ENCODE data around the gene GLDC.

The GLDC gene

DNA sequence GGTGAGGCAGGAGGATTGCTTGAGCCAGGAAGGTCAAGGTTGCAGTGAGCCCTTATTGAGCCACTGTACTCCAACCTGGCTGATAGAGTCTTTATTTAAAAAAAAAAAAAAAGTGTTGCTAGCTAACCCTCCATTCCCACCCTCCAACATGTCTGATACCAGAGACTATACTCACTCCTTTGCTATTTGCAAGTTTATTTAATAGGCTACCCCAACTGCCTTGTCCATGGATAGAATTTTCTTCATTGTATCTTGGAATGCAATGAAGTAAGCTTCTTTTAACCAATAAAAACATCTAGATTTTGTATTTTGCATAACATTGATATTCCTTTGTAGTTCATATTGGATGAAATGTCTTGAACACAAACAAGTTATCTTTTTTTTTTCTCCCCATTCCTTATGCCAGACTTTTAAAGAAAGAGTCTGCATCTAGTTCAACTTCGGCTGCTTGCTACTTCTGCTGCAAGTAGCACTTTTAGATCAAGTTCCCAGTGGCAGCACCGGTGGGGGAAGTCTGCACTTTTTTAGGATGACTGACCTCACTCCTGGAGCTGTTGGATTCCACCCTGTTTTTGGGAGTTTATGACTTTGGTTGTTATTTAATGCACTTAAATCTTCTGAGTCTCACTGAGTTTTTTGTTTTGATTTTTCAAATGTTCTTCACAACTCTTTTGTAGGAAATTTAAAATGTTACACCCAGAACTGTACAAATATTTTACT is 120.0 kb downstream of the GLDC start:
- no CpG with 5 or more reads among the region's 2 CpGs for WGBS (ENCODE audit: insufficient coverage, insufficient read length)
- Histone ChIP-seq H3K4me1 (ENCODE audit: control insufficient read depth, insufficient read depth, low read length) (no peaks in the 10 kb centered on the region), H3K27ac (ENCODE audit: low read length) (no peak overlapping the region), H3K9me3 (ENCODE audit: control insufficient read depth, insufficient read depth, low read length) (no peaks in the 10 kb centered on the region), H3K36me3 (ENCODE audit: control insufficient read depth, insufficient read depth, low read length) (no peaks in the 10 kb centered on the region), H3K4me3 (ENCODE audit: low read length) (no peak overlapping the region), H3K27me3 (ENCODE audit: control insufficient read depth, insufficient read depth, low read length) (no peaks in the 10 kb centered on the region; the same call in 1 of the 2 replicates)
- no peak for DNase-seq (ENCODE audit: low read depth, low spot score)

- no peak overlapping the region for H3K4me3 ChIP-seq (ENCODE audit: low read length)
- no peaks in the 10 kb centered on the region for H3K4me1 ChIP-seq (ENCODE audit: control insufficient read depth, insufficient read depth, low read length)
- H3K36me3 ChIP-seq (ENCODE audit: control insufficient read depth, insufficient read depth, low read length), result no peaks in the 10 kb centered on the region
- no peaks in the 10 kb centered on the region for H3K27me3 ChIP-seq (ENCODE audit: control insufficient read depth, insufficient read depth, low read length)
- WGBS (ENCODE audit: insufficient coverage, insufficient read length), result 100% methylated on average over 1 of the region's 4 CpGs
- H3K27ac ChIP-seq (ENCODE audit: low read length), result no peak overlapping the region
- H3K9me3 ChIP-seq (ENCODE audit: control insufficient read depth, insufficient read depth, low read length), result no peaks in the 10 kb centered on the region
- DNase-seq (ENCODE audit: low read depth, low spot score), result no peak
Measured at GRCh38 chr9:6522263-6522662, 123.3 kb downstream of the GLDC start.

GRCh38 chr9:6512085-6512657 is 133.4 kb downstream of the GLDC start:
- no CpG with 5 or more reads among the region's 3 CpGs for WGBS (ENCODE audit: insufficient coverage, insufficient read length)
- no peaks in the 10 kb centered on the region for H3K36me3 ChIP-seq (ENCODE audit: control insufficient read depth, insufficient read depth, low read length)
- no peak overlapping the region for H3K27ac ChIP-seq (ENCODE audit: low read length)
- no peaks in the 10 kb centered on the region for H3K27me3 ChIP-seq (ENCODE audit: control insufficient read depth, insufficient read depth, low read length)
- no peaks in the 10 kb centered on the region; the same call in 1 of the 2 replicates for H3K9me3 ChIP-seq (ENCODE audit: control insufficient read depth, insufficient read depth, low read length)
- H3K4me3 ChIP-seq (ENCODE audit: low read length), result no peak overlapping the region
- DNase-seq (ENCODE audit: low read depth, low spot score), result no peak
- no peaks in the 10 kb centered on the region for H3K4me1 ChIP-seq (ENCODE audit: control insufficient read depth, insufficient read depth, low read length)

DNA sequence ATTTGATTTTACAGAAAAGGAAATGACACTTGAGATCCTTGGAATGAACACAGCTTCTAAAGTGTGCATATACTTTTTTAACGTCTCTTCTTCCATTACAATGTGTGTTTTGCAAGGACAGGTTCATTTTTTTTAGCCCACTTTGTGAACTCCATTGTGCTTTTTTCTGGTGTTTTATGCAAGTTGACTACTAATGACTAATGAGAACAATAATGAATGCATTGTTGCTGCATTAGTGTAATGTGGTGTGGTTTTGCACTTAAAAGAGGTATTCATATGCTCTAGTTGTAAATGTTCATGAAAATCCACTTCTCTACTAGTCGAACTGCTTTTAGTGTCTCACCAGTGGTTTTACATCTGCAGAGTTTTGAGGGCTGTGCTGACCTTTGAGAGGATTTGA is 139.0 kb downstream of the GLDC start:
- H3K4me1 ChIP-seq (ENCODE audit: control insufficient read depth, insufficient read depth, low read length), result no peaks in the 10 kb centered on the region
- no peak for DNase-seq (ENCODE audit: low read depth, low spot score)
- no peaks in the 10 kb centered on the region; the same call in 1 of the 2 replicates for H3K36me3 ChIP-seq (ENCODE audit: control insufficient read depth, insufficient read depth, low read length)
- WGBS (ENCODE audit: insufficient coverage, insufficient read length), result no CpG with 5 or more reads among the region's 2 CpGs
- H3K27ac ChIP-seq (ENCODE audit: low read length), result no peak overlapping the region
- no peaks in the 10 kb centered on the region for H3K9me3 ChIP-seq (ENCODE audit: control insufficient read depth, insufficient read depth, low read length)
- H3K27me3 ChIP-seq (ENCODE audit: control insufficient read depth, insufficient read depth, low read length), result no peaks in the 10 kb centered on the region
- H3K4me3 ChIP-seq (ENCODE audit: low read length), result no peak overlapping the region

DNA sequence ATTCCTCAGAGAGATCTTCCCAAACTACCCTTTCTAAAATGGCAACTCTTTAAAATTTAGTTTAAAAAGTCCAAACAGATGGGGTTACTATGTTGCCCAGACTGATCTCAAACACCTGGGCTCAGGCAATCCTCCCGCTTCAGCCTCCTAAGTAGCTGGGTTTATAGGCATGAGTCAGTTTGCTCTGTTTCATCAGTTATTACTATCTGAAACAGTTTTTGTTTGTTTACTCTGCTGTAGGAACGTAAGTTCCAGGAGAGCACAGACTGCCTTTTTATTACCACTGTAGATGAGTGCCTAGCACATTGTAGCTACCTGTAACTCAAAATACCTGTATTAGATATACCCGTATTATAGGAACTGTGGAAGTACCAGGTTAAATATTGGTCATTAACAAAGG is 143.1 kb downstream of the GLDC start:
- Histone ChIP-seq H3K27me3 (ENCODE audit: control insufficient read depth, insufficient read depth, low read length) (no peaks in the 10 kb centered on the region), H3K27ac (ENCODE audit: low read length) (no peak overlapping the region), H3K9me3 (ENCODE audit: control insufficient read depth, insufficient read depth, low read length) (no peaks in the 10 kb centered on the region), H3K4me3 (ENCODE audit: low read length) (no peak overlapping the region), H3K4me1 (ENCODE audit: control insufficient read depth, insufficient read depth, low read length) (no peaks in the 10 kb centered on the region), H3K36me3 (ENCODE audit: control insufficient read depth, insufficient read depth, low read length) (peaks cover 4% of the 10 kb centered on the region; the same call in 1 of the 2 replicates)
- no peak for DNase-seq (ENCODE audit: low read depth, low spot score)
- WGBS (ENCODE audit: insufficient coverage, insufficient read length), result no CpG with 5 or more reads among the region's 3 CpGs

DNA sequence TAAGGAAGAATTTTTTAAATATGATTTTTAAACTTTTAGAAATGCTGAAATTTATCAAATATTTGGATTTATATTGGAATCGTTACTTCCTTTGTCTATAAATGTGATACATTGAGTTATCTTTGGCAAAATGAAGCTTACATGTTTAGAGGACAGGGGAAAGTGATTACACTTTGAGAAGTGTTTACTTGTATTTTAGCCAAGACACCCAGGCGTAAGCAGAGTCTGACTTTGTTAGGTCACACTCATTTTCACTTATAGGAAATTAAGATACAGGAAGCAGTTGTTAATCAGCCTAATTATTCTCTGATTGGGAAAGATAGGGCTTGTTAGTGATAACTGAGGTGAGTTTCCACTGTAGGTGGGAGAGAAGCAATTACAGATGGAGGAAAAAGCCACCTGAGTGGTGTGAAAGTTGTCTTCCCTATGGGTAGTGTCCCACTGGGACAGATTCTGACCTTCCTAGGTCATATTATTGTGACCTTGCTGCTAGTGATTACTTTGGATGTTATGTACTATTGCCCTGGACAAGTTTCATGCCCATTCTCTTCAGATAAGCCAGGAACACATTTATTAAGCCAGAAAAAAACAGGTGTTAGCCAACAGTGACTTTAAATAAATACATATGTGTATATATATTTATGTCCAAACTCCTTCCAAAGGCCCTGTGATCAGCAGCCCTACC is 143.9 kb downstream of the GLDC start:
- WGBS (ENCODE audit: insufficient coverage, insufficient read length), result no CpG with 5 or more reads among the region's 2 CpGs
- H3K36me3 ChIP-seq (ENCODE audit: control insufficient read depth, insufficient read depth, low read length), result peaks cover 7% of the 10 kb centered on the region; the same call in 1 of the 2 replicates
- no peak for DNase-seq (ENCODE audit: low read depth, low spot score)
- no peaks in the 10 kb centered on the region for H3K4me1 ChIP-seq (ENCODE audit: control insufficient read depth, insufficient read depth, low read length)
- H3K27me3 ChIP-seq (ENCODE audit: control insufficient read depth, insufficient read depth, low read length), result no peaks in the 10 kb centered on the region
- no peak overlapping the region for H3K27ac ChIP-seq (ENCODE audit: low read length)
- no peak overlapping the region for H3K4me3 ChIP-seq (ENCODE audit: low read length)
- no peaks in the 10 kb centered on the region for H3K9me3 ChIP-seq (ENCODE audit: control insufficient read depth, insufficient read depth, low read length)

- no peaks in the 10 kb centered on the region for H3K27me3 ChIP-seq (ENCODE audit: control insufficient read depth, insufficient read depth, low read length)
- no CpG with 5 or more reads among the region's 1 CpG for WGBS (ENCODE audit: insufficient coverage, insufficient read length)
- no peaks in the 10 kb centered on the region for H3K9me3 ChIP-seq (ENCODE audit: control insufficient read depth, insufficient read depth, low read length)
- H3K4me1 ChIP-seq (ENCODE audit: control insufficient read depth, insufficient read depth, low read length), result no peaks in the 10 kb centered on the region
- H3K36me3 ChIP-seq (ENCODE audit: control insufficient read depth, insufficient read depth, low read length), result peaks cover 7% of the 10 kb centered on the region; the same call in 1 of the 2 replicates
- no peak overlapping the region for H3K27ac ChIP-seq (ENCODE audit: low read length)
- H3K4me3 ChIP-seq (ENCODE audit: low read length), result no peak overlapping the region
- DNase-seq (ENCODE audit: low read depth, low spot score), result no peak
Measured at GRCh38 chr9:6498982-6499381, 146.5 kb downstream of the GLDC start.

DNA sequence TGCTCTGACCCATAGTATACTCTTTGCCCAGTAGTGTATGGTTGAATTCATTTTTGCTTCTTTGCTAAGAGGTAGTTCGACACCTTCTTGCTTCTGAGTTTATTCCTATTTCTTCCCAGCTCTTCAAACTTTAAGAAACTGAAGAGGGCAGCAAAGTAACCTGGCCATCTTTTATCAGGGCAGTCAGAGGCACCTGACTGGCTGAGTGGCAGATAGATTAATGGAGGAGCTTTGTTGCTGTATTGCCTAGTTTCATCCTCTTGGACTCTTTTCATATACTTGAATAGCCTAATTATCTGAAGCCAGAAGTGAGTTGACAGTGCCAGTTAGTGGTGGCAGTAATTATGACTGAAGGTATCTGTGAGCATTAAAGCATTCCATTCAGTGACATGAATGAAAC is 150.1 kb downstream of the GLDC start:
- Histone ChIP-seq H3K4me3 (ENCODE audit: low read length) (no peak overlapping the region), H3K27me3 (ENCODE audit: control insufficient read depth, insufficient read depth, low read length) (no peaks in the 10 kb centered on the region), H3K9me3 (ENCODE audit: control insufficient read depth, insufficient read depth, low read length) (no peaks in the 10 kb centered on the region), H3K36me3 (ENCODE audit: control insufficient read depth, insufficient read depth, low read length) (0 out of 2 replicates have a peak, but pooled peaks cover 7% of the 10 kb centered on the region), H3K4me1 (ENCODE audit: control insufficient read depth, insufficient read depth, low read length) (no peaks in the 10 kb centered on the region), H3K27ac (ENCODE audit: low read length) (no peak overlapping the region)
- DNase-seq (ENCODE audit: low read depth, low spot score), result no peak
- WGBS (ENCODE audit: insufficient coverage, insufficient read length), result no CpG with 5 or more reads among the region's 1 CpG

DNA sequence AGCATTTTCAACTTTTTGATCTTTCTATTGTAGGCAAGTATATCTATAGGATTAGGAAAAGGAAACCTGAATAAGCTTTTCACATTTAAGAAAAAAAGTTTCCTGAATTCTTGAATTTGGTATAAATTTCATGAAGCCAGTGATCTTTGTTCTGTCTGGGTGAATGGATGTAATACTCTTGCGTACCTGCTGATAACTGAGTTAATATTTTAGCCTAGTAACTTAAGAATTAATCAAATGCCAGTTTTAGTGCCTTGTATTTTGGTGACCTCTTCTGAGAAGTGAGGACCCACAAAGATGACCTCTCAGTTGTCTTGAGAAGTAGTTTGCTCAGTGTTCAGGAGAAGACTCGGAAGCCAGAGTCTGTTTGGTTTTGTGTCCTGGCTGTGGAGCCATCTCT is 154.7 kb downstream of the GLDC start:
- Histone ChIP-seq H3K4me1 (ENCODE audit: control insufficient read depth, insufficient read depth, low read length) (no peaks in the 10 kb centered on the region), H3K9me3 (ENCODE audit: control insufficient read depth, insufficient read depth, low read length) (no peaks in the 10 kb centered on the region), H3K27me3 (ENCODE audit: control insufficient read depth, insufficient read depth, low read length) (no peaks in the 10 kb centered on the region), H3K4me3 (ENCODE audit: low read length) (no peak overlapping the region), H3K27ac (ENCODE audit: low read length) (no peak overlapping the region), H3K36me3 (ENCODE audit: control insufficient read depth, insufficient read depth, low read length) (no peaks in the 10 kb centered on the region; the same call in 1 of the 2 replicates)
- DNase-seq (ENCODE audit: low read depth, low spot score), result no peak
- WGBS (ENCODE audit: insufficient coverage, insufficient read length), result no CpG with 5 or more reads among the region's 2 CpGs

- Histone ChIP-seq H3K27ac (ENCODE audit: low read length) (no peak overlapping the region), H3K4me3 (ENCODE audit: low read length) (no peak overlapping the region), H3K9me3 (ENCODE audit: control insufficient read depth, insufficient read depth, low read length) (no peaks in the 10 kb centered on the region), H3K27me3 (ENCODE audit: control insufficient read depth, insufficient read depth, low read length) (no peaks in the 10 kb centered on the region), H3K4me1 (ENCODE audit: control insufficient read depth, insufficient read depth, low read length) (no peaks in the 10 kb centered on the region), H3K36me3 (ENCODE audit: control insufficient read depth, insufficient read depth, low read length) (peaks cover 3% of the 10 kb centered on the region; the same call in 1 of the 2 replicates)
- no CpG with 5 or more reads among the region's 1 CpG for WGBS (ENCODE audit: insufficient coverage, insufficient read length)
- no peak for DNase-seq (ENCODE audit: low read depth, low spot score)
Measured at GRCh38 chr9:6489099-6489498, 156.4 kb downstream of the GLDC start.

Measured in iPS DF 6.9 (cell line).